HG03280 (cell line): Measurements from ENCODE around the gene RPL22.

Source experiments
- ATAC-seq: cut with Tn5 transposase; IDR thresholded peaks from one replicate; pipeline ENCODE4 v1.9.1; 2021; ENCODE audit warnings: mild to moderate bottlenecking, moderate library complexity; ENCODE audit not compliant: unreplicated experiment

RPL22 gene

GRCh38 chr1:6199298-6200187 lies at the start of gene RPL22:
TSS of gene RPL22 (minus strand) at chr1:6199595. CDS start at chr1:6199573, 22 bp downstream.
- ATAC-seq: peak; percentile 94

- ATAC-seq: no peak
Observed at GRCh38 chr1:6248161-6248776, 48.9 kb upstream of the RPL22 start.

- no peak for ATAC-seq
Observed at GRCh38 chr1:6247651-6248050, 48.3 kb upstream of the RPL22 start.

GRCh38 chr1:6246497-6247467 lies 47.4 kb upstream of the RPL22 start:
- peak; percentile 39 for ATAC-seq

- ATAC-seq: peak; percentile 12
Observed at GRCh38 chr1:6245869-6246496, 46.6 kb upstream of the RPL22 start.

- ATAC-seq: peak; percentile 61
Observed at GRCh38 chr1:6245086-6245868, 45.9 kb upstream of the RPL22 start.

- ATAC-seq: no peak
Observed at GRCh38 chr1:6244401-6245049, 45.1 kb upstream of the RPL22 start.

GRCh38 chr1:6243993-6244392 lies 44.6 kb upstream of the RPL22 start, which contains the start of gene HES3:
TSS of gene HES3 (plus strand) at chr1:6244179. CDS start at chr1:6244366, 187 bp downstream.
- ATAC-seq: no peak

- ATAC-seq: no peak
Observed at GRCh38 chr1:6243053-6243834, 43.8 kb upstream of the RPL22 start.

GRCh38 chr1:6241887-6242740 lies 42.7 kb upstream of the RPL22 start:
- ATAC-seq: no peak

- no peak for ATAC-seq
Observed at GRCh38 chr1:6241107-6241886, 41.9 kb upstream of the RPL22 start.

GRCh38 chr1:6239950-6240768 lies 40.8 kb upstream of the RPL22 start:
- no peak for ATAC-seq

GRCh38 chr1:6239213-6239752 lies 39.9 kb upstream of the RPL22 start:
- no peak for ATAC-seq

- ATAC-seq: no peak
Observed at GRCh38 chr1:6237093-6237492, 37.7 kb upstream of the RPL22 start.

GRCh38 chr1:6235296-6235677 lies 35.9 kb upstream of the RPL22 start:
- no peak for ATAC-seq
